ENCODE results near the gene GABBR2.
"Not testable (repeated sequence)": the region's sequence is repeated elsewhere in the genome, so short reads cannot be mapped to it uniquely, and the experiment has no call there.

The GABBR2 gene

DNA sequence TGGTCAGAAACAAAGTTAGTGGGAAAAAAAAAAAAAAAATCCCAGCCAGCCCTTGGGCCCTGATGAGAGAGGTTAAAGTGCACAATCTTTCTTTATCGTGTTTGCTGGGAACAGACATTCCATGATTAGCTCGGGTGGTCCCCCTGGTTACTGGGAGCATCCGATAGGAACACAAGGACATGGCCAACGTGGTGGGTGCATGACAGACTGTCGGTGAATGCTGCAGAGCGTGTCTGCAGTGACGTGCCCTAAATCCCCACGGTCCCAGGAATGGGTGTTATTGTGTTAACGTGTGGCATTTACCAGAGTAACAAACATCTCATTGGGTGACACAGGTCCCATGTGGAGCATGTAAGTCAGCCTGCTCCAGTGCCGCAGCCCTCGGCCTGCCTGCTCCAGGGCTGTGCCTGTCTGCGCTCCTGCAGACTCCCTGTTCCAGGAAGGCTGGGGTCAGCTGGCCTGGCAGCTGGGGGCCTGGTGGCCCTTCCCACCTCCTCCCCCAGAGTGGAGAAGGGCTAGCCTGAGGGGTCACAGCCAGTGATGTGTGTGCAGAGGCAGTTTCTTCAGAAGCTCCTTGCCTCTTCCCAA is 419.0 kb downstream of the GABBR2 start:
- DNase-seq (ENCODE audit: low spot score), result no peak

DNA sequence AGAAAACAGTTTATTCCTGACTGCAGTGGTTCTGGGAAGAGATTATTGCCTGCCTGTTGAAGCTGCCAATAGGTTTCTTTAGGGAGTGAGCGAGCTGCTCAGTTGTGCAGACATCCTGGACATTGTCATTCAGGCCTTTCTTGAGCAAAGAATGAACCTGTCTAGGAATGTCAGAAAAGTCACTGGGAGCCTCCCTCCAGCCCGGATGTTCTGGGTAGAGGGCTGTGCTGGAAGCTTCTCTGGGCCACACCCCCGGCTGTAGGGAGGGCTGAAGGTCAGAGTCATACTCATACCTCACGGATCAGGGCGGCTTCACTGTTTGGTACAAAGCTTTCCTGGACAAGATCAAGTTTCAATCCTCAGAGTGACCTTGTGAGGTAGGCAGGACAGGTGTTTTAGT is 419.9 kb downstream of the GABBR2 start:
- no peak for DNase-seq (ENCODE audit: low spot score)

DNA sequence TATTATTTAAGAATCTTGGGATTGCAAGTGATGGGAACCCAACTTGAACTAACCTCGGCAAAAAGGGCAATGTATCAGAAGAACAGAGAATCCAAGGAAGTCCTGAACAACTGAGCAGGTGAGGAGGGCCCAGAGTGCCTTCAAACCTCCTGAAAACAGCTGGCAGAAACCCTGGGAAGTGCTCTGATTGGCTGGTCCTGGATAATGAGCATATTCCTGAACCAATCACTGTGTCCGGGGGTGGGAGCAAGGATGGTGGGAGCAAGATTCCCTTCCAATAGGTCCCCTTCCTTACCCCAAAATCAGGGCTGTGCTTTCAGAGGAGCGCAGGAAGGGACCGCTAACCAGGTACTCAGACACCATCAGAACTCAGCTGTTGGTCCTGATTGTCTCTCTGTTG is 421.4 kb downstream of the GABBR2 start:
- DNase-seq (ENCODE audit: low spot score), result no peak

DNA sequence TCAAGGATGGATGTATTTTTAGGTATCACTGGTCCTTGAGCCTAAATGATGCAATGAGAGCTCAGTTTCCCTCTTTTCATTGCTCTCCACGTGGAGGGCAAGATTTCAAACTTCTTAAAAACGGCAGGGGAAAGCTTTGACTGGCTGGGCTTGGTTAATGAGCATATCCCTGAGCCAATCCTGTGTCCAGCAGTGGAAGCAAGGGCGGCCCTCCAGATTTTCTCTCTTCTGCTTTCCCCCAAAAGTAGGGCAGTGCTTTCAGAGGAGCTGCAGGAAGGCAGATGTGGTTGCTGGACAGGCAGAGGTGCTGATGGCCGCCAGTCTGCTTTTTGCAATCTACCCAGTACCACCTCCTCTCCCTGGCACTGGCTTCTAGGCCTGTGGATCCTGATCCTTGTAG is 423.3 kb downstream of the GABBR2 start:
- no peak for DNase-seq (ENCODE audit: low spot score)

DNA sequence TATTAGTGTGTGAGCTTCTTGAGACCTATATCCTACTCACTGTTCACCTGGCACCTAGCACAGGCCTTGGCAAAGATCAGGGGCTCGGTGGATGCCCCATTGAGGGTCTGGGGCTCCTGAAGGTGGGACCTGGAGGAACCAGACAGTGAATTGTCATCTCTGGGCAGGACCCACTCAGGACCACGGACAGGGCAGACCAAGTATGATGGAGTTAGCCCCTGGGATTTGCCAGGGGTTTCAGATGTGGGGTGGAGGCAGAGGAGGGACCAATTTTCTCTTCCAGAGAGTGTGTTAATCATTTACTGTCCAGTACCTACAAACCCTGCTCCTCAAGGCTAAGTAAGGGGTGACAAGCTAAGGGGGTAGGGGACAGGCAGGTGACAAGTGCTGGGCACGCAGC is 424.0 kb downstream of the GABBR2 start:
- DNase-seq (ENCODE audit: low spot score), result no peak

DNA sequence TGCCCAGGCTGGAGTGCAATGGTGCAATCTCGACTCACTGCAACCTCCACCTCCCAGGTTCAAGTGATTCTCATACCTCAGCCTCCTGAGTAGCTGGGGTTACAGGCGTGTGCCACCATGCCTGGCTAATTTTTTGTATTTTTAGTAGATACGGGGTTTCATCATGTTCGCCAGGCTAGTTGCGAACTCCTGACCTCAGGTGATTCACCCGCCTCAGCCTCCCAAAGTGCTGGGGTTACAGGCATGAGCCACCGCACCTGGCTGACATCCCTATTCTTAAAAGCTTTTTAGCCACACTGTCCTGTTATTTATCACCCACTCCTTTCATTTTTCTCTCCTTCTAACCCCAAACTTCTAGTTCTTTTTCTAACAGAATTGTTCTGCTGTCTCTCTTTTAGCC is 425.6 kb downstream of the GABBR2 start:
- DNase-seq (ENCODE audit: low spot score), result not testable (repeated sequence)

DNA sequence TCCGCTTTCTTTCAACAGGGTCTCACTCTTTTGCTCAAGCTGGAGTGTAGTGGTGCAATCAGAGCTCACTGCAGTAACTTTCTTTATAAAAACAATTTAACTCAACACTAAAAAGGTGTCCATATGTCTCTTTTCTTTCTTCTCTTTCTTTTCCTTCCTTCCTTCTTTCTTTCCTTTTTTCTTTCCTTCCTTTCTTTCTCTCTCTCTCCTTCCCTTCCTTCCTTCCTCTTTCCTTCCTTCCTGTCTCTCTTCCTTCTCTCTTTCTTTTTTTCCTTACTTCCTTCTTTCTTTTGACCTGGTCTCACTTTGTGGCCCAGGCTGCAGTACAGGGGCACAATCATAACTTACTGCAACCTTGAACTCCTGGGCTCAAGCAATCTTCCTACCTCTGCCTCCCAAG is 427.5 kb downstream of the GABBR2 start:
- DNase-seq (ENCODE audit: low spot score), result no peak

DNA sequence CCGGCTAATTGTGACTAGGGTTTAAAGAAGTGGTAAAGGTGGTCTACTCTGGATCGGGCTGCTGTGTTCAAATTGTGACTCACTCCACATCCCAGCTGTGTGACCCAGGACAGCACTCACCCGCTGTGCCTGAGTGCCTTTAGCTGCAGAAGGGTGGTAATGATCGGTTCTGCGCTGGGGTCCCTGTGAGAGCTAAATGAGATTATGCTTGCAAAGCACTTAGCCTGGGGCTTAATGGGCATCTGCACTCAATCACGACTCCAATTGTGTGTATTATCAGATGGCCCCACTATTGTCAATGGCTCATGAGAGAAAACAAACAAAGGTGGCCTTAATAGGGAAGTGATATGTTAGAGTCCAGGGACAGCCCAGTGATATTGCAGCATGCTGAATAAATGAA is 428.2 kb downstream of the GABBR2 start:
- no peak for DNase-seq (ENCODE audit: low spot score)

DNA sequence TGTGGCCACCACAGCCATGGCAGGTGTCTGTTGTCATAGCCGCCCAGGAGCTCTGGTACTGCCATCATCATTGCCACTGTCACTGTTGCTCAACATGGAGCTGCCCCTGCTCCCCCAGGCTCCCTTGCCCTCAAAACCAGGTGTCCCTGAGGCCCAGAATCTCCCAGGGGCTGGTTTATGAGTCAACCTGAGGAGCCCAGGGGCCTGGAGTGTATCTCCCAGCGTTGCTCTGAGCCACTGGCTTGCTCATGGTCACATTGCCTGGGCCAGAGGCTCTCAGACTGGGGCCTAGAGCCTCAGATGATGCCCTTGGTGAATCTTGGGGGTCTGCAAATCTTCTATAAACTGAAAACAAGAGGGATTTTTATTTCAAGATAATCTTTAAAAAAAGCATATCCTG is 428.6 kb downstream of the GABBR2 start:
- no peak for DNase-seq (ENCODE audit: low spot score)

DNA sequence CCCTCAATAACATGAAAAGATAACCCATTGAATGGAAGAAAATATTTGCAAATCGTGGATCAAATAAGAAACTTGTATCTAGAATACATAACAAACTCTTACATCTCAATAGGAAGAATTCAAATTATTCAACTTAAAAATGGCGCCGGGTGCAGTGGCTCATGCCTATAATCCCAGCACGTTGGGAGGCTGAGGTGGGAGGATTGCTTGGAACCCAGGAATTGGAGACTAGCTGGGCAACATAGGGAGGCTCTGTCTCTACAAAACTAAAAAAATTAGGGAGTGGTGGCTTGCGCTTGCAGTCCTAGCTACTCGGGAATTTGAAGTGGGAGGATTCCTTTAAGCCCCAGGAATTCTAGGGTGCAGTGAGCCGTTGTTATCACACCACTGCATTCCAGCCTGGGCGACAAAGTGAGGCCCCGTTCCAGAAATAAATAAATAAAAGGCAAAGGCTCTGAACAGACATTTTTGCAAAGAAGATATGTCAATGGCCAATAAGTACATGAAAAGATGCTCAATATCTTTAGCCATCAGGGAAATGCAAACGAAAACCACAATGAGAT is 431.7 kb downstream of the GABBR2 start:
- DNase-seq (ENCODE audit: low spot score), result no peak

DNA sequence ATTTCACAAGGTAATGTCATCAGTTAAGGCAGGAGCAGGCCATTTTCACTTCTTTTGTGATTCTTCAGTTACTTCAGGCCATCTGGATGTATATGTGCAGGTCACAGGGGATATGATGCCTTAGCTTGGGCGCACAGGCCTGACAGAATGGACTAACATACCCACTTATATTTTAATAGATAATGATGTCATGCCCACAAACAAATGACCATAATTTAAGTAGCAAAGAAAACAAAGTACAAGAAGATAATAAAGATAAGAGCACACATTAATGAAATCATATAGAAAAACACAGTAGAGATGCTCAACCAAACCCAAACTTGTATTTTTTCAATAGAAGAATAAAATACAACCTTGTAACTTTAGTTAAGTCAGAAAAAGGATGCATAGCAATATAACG is 433.6 kb downstream of the GABBR2 start:
- no peak for DNase-seq (ENCODE audit: low spot score)

DNA sequence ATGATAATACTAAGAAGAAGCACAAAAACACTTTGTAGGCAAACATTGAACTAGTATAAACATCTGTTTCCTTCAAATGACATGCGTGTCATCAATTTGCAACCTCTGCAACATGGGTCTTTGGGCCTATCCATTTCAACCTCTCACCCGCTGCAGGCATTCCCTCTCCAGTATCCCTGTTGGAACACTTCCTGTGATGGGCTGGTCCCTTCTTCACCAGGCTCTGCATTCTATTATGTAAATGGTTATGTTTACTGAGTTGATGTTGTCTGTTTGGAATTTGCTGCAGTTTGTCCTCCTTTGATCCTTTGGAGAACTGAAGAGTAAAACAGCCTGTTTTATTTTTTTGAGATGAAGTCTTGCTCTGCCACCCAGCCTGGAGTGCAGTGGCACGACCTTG is 436.7 kb downstream of the GABBR2 start:
- DNase-seq (ENCODE audit: low spot score), result no peak

DNA sequence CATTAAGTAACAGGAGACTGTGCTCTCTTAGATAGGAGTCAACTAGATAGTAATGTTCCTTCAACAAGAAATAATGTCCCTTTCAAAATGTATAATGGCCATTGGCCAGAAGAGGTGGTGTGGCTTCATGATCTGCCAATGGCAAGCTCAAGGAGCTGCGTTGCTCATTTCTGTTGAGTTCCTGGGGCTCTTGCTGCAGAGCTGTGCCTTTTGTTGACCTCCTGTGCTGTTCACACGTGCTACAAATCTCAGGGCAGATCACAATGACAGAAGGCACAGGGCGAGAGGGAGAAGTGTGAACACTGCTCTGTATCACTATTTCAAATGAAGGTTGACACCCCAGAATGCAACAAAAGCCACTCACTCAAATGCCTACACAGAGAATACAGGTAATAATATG is 437.3 kb downstream of the GABBR2 start:
- DNase-seq (ENCODE audit: low spot score), result no peak

DNA sequence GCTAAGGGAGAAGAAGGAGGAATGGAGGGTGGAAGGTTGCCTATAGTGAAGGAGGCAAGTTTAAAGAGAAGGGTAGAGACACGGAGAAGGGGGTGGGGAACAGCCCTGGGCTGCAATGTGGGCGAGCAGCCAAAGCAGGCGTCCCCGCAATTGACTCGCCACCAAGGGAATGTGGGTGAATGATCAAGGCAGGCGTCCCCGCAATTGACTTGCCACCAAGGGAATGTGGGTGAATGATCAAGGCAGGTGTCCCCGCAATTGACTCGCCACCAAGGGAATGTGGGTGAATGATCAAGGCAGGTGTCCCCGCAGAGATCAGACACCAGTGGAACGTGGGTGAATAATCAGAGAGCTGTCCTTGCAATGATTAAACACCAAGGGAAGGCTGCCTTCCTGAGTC is 438.5 kb downstream of the GABBR2 start:
- DNase-seq (ENCODE audit: low spot score), result not testable (repeated sequence)

DNA sequence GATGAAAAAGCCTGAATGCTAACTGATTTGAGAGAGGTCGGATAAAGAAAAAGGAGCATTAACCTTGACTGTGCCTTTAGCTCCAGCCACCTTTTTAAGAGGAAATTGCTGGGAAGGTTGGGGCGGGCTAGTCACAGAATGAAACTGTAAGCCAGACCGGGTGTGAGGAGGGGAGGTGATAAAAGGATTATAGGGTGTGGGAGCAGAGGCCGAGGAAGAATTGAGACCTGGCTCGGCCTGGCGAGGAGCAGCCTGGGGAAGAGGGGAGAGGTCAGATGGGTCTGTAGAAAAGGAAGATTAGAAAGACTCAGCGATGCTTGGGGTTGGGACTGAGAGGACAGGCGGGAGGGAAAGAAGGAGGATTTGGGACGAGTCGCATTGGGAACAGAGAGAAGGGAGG is 439.1 kb downstream of the GABBR2 start:
- DNase-seq (ENCODE audit: low spot score), result not testable (repeated sequence)

DNA sequence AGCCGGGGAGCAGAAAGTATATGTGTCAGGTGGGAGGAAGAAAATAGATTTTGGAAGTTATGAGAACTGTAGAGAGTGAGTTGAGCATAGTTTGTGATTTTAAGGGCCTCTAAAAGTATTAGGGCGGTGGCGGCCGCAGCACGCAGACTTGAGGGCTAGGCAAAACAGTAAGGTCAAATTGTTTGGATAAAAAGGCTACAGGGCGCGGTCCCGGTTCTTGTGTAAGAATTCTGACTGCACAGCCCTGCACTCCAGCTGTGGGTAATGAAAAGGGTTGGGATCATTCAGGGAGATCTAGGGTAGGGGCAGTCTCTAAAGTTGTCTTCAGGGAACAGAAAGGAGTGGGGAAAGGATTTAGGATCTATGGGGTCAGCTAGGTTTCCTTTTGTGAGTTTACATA is 441.2 kb downstream of the GABBR2 start:
- DNase-seq (ENCODE audit: low spot score), result not testable (repeated sequence)

DNA sequence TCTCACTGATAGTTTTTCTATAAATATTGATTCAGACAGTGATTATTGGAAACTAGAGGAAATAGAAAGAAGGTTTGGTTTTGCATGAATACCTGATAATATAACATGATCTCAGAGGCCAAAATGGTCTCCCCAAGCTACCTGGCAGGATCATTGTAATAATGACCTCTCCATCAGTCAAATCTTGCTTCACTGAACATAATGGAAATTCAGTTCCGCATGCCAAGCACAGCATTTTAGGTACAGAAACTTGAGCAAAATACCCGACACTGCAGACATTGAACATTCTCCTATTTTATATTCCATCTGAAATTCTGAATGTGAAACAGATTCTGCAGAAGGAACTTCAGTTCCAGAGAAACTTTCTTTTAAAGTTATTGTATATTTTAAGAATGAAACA is 444.2 kb downstream of the GABBR2 start:
- DNase-seq (ENCODE audit: low spot score), result no peak

DNA sequence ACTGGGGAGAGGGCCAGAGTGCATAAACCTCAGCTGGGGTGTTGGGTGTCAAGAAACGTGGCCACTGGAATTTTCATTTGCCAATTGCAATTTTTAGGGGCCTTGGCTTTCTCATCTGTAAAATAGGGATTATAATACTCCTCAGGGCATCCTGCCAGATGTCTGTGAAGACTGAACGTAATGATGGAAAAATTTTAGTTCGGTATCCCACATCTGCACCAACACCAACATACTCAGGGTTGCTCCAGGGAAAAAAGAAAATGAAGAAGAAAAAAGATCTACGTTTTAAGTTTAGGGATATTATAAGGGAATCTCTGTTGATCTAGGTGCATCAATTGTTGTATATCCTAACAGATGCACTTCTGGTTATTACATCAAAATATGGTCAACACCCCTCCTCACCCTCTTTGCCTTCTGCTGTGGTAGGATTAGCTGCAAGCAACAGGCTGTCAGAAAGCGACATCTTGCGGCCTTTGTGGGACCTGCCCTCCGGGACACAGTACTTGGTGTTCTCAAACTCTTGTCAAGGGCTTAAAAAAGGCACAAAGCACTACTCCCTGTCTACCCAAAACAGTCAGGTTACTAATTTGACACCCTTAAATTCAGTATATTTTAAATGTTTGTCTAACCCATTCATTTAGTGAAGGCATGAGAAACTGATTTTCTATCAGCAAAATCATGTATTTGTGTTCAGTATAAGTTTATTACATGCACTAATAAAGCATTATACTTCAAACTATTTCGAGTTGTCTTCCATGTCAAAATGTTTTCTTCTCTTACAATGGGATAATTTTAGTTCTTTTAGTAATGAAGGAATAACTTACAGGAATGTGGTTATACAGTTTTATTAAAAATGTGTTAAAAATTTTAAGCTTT is 445.0 kb downstream of the GABBR2 start:
- DNase-seq (ENCODE audit: low spot score), result peak; percentile 77

DNA sequence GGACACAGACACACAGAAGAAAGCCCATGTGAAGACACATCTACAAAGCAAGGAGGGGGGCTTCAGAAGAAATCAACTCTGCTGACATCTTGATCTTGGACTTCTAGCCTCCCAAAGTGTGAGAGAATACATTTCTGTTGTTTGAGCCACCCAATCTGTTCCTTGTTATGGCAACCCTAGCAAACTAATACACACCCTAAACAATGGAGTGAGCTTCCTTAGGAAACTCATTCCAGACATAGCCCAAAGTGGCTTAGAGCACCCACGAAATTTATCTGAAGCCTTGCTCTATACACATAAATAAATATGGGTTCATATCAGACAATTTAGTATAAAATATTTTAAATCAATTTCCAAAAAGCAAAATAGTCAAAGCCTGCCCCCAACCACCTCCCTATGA is 445.7 kb downstream of the GABBR2 start:
- DNase-seq (ENCODE audit: low spot score), result no peak

DNA sequence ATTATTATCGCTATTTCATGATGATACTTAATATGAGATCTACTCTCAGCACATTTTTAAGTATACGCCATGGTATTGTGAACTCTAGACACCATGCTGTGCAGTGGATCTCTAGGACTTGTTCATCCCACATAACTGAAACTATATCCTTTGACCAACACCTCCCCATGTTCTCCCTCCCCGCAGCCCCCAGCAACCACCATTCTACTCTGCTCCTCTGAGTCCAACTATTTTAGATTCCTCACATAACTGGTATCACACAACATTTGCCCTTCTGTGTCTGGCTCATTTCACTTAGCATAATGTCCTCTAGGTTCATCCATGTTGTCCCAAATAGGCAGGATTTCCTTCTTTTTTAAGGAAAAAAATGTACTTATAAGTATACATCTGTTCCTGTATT is 446.7 kb downstream of the GABBR2 start:
- DNase-seq (ENCODE audit: low spot score), result no peak

DNA sequence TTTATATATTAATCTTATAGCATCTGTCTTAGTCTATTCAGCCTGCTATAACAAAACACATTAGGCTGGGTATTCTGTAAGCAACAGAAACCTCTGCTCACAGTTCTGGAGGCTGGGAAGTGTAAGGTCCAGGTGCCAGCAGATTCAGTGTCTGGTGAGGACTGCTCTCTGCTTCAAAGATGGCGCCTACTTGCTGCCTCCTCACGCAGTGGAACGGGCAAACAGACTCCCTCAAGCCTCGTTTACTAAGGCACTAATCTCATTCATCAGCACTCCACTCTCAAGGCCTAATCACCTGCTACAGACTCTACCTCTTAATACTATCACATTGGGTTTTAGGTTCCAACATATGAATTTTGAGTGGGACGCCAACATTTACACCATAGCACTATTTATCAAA is 448.1 kb downstream of the GABBR2 start:
- no peak for DNase-seq (ENCODE audit: low spot score)

DNA sequence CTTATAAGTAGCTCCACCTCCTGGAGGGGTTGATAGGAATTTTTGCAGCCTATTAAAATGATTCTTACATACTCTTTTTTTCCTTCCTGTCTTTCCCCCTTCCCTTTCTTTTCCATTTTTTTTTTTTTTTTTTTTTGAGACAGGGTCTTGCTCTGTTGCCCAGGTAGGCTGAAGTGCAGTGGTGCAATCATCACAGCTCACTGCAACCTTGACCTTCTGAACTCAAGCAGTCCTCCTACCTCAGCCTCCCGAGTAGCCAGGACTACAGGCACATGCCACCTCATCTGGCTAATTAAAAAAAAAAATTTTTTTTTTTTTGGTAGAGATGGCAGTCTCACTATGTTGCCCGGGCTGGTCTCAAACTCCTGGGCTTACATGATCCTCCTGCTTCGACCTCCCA is 448.9 kb downstream of the GABBR2 start:
- no peak for DNase-seq (ENCODE audit: low spot score)

DNA sequence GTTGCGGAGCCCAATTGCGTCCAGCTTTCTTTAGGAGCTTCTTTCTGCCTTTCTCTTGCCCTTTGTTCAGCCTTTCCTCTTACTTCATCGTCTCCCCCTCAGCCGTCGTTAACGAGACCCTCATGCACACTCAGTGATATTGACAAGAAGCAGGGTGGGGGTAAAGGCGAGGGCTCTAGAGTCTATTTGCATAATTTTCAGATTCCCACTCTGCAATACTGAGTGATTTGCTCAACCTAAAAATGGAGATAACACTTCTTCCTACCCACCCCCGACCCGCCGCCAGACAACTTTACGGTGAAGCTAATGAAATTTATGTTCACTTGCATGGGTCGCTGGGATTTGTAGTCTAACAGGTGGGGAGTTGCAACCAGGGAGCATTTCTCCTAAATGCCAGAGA is 452.0 kb downstream of the GABBR2 start:
- peak; percentile 11 for DNase-seq (ENCODE audit: low spot score)

All from hematopoietic multipotent progenitor cell treated with erythropoietin and hydrocortisone succinate and interleukin-3 and kit ligand, for 15 days (in vitro differentiated cells).